ENCODE data around the gene CAMSAP3.

CAMSAP3 gene

GRCh38 chr19:7648265-7649014, 52.8 kb downstream of the CAMSAP3 start:
- no peak for DNase-seq

GRCh38 chr19:7650148-7650547, 54.5 kb downstream of the CAMSAP3 start:
- no peak for DNase-seq

GRCh38 chr19:7652061-7652641, 56.5 kb downstream of the CAMSAP3 start:
- DNase-seq = peak; percentile 96

GRCh38 chr19:7654401-7654800, 58.7 kb downstream of the CAMSAP3 start:
- DNase-seq = no peak

GRCh38 chr19:7655581-7655980, 59.9 kb downstream of the CAMSAP3 start:
- no peak for DNase-seq

- DNase-seq = no peak
These were observed 61.6 kb downstream of the CAMSAP3 start for GRCh38 chr19:7657131-7657751.

- DNase-seq = peak; percentile 73
These were observed 62.6 kb downstream of the CAMSAP3 start for GRCh38 chr19:7658219-7658686.

- DNase-seq = no peak
These were observed 66.3 kb downstream of the CAMSAP3 start for GRCh38 chr19:7661744-7662538.

GRCh38 chr19:7662657-7663056, 67.0 kb downstream of the CAMSAP3 start:
- no peak for DNase-seq

GRCh38 chr19:7663706-7664105, 68.0 kb downstream of the CAMSAP3 start:
- DNase-seq = no peak

GRCh38 chr19:7665076-7665475, 69.4 kb downstream of the CAMSAP3 start:
- DNase-seq = no peak
